BJ (cell line): Measurements from ENCODE around the gene ANP32B. TPM values are rescaled to one million over a fixed set of nuclear protein-coding genes. Genes with fewer than 3 reads are reported as not detected.

Source experiments
- CTCF ChIA-PET: fragments of 350-600 bp; formaldehyde crosslinking; extraction: SDS; loops from one replicate; lab custom pipeline; 2021; ENCODE audit warnings: antibody characterized with exemption, inconsistent platforms; lab: Yijun Ruan, JAX
- POLR2A ChIA-PET: fragments of 300-600 bp; sonication (Branson Sonifier 250); formaldehyde crosslinking; extraction: SDS; loops from one replicate; lab custom pipeline; 2021; ENCODE audit warnings: antibody characterized with exemption; lab: Charles Lee
- DNase-seq: peaks from one replicate; pipeline ENCODE4 v3.0.0-alpha.2; 2011; ENCODE audit warnings: low read depth
- H3K27me3 ChIP-seq: 2 replicates; pipeline ENCODE4 v1.6.0; 2011; ENCODE audit warnings: low read length; ENCODE audit not compliant: control insufficient read depth, insufficient read depth
- H3K36me3 ChIP-seq: 2 replicates; pipeline ENCODE4 v1.5.1; 2011; ENCODE audit warnings: low read length; ENCODE audit not compliant: control insufficient read depth, insufficient read depth
- H3K4me3 ChIP-seq: 2 replicates; pipeline ENCODE4 v1.5.1; 2011; ENCODE audit warnings: low read depth, mild to moderate bottlenecking, control low read depth, low read length
- polyA plus RNA-seq: library from polyadenylated mRNA; depleted of rRNA; stranded (reverse); fragments of >200 nt; gene quantifications from 2 replicates; pipeline ENCODE4 v1.2.3, GENCODE V29; 2011
- TF ChIP-seq, protein P1 (sequence below): IDR thresholded peaks from 2 replicates; pipeline ENCODE4 v1.5.1; 2011; ENCODE audit warnings: low read depth, mild to moderate bottlenecking, control low read depth, inconsistent platforms, low read length, moderate library complexity; ENCODE audit not compliant: insufficient read depth

The ANP32B gene
- polyA plus RNA-seq, 1 experiment: 18.3 TPM

DNA sequence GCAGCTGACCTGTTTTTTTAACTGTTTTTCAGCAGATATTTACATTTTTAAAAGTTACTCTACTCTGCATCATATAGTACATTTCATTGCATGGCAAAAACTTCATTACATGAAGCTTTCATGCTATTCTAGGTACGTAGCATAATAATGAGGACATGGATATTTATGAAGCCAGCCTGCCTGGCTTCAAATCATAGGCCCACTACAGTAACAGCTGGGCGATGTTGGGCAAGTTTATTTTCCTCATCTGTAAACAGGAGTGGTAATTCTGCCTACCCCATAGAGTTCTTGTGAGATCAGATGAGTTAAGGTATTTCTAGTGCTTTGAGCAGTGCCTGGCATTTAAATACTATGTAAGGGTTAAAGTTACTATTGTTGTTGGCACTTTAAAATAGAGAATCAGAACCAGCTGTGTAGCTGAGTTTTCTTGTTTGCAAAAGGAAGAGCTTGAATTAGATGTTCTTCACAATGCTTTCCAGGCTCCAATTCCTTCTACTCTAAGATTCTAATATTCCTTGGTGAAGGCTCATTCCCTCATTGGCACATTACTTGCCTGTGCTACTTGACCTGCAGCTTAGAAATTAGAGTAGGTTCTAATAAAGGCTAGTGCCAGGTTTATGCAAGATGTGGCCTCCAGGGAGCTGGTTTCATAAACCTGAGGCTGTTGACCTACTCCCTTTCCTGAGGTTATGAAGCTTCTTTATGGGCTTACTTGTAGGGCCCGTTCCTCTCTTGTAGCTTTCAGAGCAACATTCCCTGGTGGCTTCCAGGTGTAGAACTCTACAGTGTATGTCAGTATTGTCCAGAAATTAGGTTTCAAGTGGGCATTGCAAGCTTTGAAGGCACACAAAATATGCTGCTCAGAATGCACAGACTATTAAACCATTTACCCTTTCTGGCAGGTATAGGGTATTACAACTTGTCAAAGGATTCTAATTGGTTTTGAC is 14.5 kb downstream of the ANP32B start:
- POLR2A ChIA-PET: interaction anchor here (0.5 to 0.7 kb wide), 2 partner anchors 59 to 62 kb away, joined by 3 to 28 read pairs; partner anchors contain the start of gene NANS
- TF ChIP-seq, protein P1, sequence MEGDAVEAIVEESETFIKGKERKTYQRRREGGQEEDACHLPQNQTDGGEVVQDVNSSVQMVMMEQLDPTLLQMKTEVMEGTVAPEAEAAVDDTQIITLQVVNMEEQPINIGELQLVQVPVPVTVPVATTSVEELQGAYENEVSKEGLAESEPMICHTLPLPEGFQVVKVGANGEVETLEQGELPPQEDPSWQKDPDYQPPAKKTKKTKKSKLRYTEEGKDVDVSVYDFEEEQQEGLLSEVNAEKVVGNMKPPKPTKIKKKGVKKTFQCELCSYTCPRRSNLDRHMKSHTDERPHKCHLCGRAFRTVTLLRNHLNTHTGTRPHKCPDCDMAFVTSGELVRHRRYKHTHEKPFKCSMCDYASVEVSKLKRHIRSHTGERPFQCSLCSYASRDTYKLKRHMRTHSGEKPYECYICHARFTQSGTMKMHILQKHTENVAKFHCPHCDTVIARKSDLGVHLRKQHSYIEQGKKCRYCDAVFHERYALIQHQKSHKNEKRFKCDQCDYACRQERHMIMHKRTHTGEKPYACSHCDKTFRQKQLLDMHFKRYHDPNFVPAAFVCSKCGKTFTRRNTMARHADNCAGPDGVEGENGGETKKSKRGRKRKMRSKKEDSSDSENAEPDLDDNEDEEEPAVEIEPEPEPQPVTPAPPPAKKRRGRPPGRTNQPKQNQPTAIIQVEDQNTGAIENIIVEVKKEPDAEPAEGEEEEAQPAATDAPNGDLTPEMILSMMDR: no peak
- CTCF ChIA-PET: interaction anchor here (0.7 to 3.5 kb wide), 4 partner anchors 12 to 266 kb away, joined by 3 to 19 read pairs (median 3); partner anchors contain the start of gene ANP32B
- Histone ChIP-seq H3K27me3 (no peaks in the 10 kb centered on the region), H3K36me3 (peaks cover 4% of the 10 kb centered on the region), H3K4me3 (no peak overlapping the region)
- no peak for DNase-seq

DNA sequence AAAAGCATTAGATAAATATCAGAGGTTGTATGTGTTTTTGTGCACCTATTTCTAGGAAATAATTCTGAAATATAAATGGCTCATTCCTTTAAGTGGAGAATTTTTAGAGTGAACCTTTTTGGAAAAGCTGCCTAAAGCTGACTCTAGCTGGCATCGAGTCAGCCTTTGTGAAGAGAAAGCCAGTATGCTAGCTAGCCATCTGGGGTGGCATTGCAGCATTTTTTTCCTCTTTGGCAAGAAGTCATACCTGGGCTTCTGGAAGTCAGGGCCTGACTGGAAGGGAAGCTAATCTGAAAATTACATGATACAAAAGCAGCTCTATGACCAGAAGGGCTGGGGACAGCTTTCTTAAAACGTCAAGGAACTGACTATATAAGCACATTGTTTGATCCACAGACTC is 19.7 kb downstream of the ANP32B start:
- Histone ChIP-seq H3K4me3 (no peak overlapping the region), H3K27me3 (no peaks in the 10 kb centered on the region), H3K36me3 (peaks cover 14% of the 10 kb centered on the region)
- TF ChIP-seq, protein P1: no peak
- CTCF ChIA-PET: interaction anchor here (0.5 to 1.0 kb wide), 3 partner anchors 32 to 36 kb away, joined by 3 to 4 read pairs (median 3); no protein-coding TSS in a partner anchor
- DNase-seq: no peak
- POLR2A ChIA-PET: no interaction called here

- peaks cover 16% of the 10 kb centered on the region for H3K36me3 ChIP-seq
- CTCF ChIA-PET: interaction anchor here (0.8 to 1.2 kb wide), 3 partner anchors 20 to 33 kb away, joined by 3 to 6 read pairs (median 3); no protein-coding TSS in a partner anchor
- POLR2A ChIA-PET: interaction anchor here (0.8 kb wide), 1 partner anchor 26 kb away, joined by 3 read pairs; no protein-coding TSS in a partner anchor
- H3K4me3 ChIP-seq: no peak overlapping the region
- TF ChIP-seq, protein P1: no peak
- no peak for DNase-seq
- H3K27me3 ChIP-seq: no peaks in the 10 kb centered on the region
Observed at GRCh38 chr9:98006127-98006796, 23.1 kb downstream of the ANP32B start.

DNA sequence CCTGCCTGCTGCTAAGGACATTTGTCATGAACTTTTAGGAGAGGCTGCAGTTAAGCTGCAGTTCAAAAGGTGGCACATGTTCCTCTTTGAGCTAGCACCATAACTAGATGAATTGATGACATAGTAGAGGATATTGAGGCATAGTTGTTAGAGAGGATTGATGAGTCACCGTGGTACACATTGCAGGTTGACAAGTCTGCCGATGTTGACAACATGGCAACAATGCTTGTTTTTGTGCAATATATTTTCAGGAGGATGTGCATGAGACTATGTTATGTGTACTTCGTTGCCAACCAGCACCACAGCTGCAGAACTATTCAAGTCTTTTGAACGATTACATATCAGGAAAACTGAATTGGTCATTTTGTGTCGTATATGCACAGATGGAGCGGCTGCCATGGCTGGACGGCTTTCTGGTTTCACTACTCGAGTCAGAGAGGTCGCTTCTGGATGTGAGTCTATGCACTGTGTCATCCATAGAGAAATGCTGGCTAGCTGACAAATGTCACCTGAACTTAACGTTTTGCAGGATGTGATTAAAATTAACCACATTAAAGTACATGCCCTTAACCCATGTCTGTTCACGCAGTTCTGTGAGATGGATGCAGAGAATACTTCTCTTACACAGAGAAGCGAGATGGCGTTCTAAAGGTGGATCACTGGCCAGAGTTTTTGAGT is 24.2 kb downstream of the ANP32B start:
- no peak for DNase-seq
- Histone ChIP-seq H3K4me3 (no peak overlapping the region), H3K27me3 (no peaks in the 10 kb centered on the region), H3K36me3 (peaks cover 12% of the 10 kb centered on the region)
- ChIA-PET CTCF (interaction anchor here (0.8 to 1.8 kb wide), 4 partner anchors 11 to 67 kb away, joined by 3 to 6 read pairs (median 4); no protein-coding TSS in a partner anchor), POLR2A (no interaction called here)
- TF ChIP-seq, protein P1: no peak
